Stimulated activated naive CD4-positive, alpha-beta T cell (primary cell): ENCODE measurements around the gene MOB2.
"Not testable (repeated sequence)": the region's sequence is repeated elsewhere in the genome, so short reads cannot be mapped to it uniquely, and the experiment has no call there.

Experiments
- DNase-seq, 6 experiments: peaks; one replicate each; lab custom pipeline; 2025; lab: John Stamatoyannopoulos, UW

MOB2 gene

DNA sequence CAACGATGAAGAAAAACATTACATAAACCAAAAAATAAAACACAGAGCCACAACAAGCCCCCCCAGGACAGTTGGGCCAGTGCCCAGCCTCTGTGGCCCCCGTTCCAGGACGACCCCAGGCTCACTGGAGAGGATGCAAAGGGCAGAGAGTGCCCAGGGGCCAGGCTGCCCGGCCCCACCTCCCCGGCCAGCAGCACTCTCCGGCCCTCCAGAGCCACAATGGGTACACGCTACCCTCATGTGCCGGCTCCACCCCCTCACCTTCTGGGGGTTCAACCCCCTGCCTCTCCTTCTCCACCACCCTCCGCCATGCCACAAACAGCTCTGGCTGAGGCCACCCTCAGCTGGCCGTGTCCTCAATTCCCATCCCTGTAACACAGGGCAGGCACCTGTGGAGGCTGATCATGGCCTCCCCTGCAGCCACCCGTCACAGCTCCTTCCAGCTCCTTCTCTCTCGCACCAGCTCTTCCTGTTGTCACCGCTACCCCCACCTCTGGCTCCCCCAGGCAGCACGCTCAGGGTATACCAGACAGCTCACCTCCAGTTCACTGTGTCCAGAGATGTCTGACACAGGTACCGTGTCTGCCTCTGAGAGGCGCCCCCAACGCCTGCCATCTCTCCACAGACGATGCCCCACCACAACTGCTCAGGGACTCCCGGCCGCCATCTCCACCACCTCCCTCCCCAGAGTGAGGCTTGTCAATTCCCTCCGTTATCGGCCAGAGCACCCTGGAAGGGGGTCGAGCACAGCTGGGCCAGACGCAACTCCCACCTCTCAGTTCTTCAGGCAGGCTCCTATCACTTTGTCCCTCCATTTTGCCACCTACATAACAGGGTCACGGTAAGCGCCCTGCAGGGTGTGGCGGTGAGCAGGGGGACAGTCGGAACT is 30.8 kb upstream of the MOB2 start:
- DNase-seq, result no peak

DNA sequence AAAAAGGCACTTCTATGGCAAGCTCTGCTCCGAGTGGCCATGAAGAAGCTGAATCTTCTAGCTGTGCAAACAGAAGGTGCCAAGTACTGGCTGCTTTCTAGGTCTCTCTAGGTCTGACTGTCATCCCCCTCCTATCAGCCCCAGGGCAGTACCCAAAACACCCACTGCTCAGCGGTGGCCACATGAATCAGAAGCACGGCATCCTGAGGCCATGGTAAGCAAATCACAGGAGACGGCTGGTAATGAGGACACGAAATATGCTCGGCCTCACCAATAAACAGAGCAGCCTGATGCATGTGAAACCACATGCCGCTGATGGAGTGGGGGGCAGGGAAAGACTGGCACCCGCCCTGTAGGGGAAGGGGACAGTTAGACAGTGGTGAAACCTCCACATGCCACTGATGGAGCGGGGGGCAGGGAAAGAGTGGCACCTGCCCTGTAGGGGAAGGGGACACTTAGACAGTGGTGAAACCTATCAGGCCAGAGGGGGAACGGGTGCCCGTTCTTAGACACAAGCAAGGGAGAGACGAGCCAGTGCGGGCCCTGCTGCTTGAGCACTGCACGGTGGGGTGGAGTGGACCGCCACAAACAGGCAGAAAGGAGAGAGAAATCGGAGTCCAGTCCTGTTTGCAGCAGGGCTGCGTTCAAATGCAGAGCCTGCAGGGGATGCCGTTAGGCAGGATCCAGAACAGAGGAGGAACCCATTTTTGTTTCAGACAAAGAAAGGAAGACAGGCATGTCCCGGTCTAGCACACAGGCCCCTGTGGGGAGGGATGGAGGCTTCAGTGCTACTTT is 29.9 kb upstream of the MOB2 start:
- DNase-seq, result peak in 1 of 6 experiments; percentile 3

DNA sequence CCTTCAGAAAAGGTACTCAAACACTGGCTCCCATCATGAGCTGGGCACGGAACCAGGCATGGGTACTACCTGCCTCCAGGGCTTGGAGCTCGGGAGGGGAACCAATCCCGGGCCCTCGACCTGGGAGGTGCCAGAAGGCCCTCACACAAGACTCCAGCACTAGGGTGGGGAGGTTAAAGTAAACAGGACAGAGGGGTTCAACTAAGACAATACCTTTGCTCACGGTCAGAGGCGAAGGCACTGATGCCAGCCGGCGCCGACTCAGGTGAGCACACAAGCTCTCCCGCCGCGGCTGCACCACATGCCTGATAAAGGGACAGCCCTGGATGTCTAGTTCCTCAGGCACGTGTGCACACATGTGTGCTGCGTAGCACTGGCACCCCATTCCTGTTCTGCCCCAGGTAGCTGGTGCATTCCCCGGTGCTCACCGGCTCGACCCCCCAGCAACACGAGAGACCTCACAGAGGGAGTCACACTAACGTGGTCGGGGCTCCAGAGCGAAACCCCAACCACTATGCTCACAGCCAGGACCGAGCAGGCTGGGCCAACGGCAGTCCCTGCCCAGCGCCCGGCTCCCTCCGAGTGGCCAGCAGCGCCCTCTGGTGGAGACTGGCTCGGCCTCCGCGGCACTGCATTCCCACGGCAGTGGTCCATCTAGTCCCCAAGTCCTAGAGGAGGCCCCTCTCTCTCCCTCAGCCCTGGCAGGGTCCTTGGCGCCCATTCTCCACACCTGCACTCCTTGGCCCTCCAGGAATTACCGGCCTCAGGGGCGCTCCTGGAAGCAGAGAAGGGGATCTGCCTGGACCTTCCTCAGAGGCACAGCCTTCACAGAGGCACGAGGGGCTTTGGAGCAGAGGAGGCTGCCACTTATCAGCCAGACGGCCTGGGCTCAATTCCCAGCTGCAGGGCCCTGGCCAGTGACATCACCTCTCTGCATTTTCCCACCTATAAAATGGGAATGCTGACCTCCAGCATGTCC is 28.8 kb upstream of the MOB2 start:
- DNase-seq, result peak; percentile 31 to 72 (median 62)

DNA sequence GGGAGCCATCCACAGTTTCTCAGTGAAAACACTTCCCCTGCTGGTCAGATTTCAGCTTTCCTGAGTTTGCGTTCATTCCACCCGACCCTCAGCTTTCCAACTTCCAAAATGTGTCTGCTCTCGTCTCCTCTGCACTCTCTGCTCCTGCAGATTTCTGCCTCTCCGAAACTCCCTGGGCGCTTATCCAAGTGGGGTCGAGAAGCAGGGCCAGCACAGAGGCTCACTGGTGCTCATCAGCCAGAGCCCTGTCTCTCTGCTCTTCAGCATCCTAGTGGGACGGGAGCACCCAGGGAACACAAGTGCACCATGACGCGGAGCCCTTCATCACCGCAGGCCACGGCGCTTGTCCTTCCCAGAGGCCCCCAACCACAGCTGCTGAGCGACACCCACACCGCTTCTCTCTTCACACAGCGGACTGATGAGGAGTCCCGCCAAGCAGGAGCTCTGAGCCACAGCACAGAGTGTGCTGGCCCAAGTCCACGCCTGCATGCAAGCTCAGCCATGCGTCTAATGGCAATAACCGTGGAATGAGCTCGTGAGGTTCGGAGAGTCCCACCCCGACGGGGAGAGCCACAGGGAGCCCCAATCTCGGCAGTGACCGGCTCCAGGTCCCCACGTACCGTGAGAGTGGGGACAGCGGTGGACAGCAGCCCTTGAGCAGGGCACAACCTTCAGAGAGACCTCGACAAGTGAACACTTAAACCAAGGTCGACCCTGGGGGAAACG is 27.9 kb upstream of the MOB2 start:
- no peak for DNase-seq

DNA sequence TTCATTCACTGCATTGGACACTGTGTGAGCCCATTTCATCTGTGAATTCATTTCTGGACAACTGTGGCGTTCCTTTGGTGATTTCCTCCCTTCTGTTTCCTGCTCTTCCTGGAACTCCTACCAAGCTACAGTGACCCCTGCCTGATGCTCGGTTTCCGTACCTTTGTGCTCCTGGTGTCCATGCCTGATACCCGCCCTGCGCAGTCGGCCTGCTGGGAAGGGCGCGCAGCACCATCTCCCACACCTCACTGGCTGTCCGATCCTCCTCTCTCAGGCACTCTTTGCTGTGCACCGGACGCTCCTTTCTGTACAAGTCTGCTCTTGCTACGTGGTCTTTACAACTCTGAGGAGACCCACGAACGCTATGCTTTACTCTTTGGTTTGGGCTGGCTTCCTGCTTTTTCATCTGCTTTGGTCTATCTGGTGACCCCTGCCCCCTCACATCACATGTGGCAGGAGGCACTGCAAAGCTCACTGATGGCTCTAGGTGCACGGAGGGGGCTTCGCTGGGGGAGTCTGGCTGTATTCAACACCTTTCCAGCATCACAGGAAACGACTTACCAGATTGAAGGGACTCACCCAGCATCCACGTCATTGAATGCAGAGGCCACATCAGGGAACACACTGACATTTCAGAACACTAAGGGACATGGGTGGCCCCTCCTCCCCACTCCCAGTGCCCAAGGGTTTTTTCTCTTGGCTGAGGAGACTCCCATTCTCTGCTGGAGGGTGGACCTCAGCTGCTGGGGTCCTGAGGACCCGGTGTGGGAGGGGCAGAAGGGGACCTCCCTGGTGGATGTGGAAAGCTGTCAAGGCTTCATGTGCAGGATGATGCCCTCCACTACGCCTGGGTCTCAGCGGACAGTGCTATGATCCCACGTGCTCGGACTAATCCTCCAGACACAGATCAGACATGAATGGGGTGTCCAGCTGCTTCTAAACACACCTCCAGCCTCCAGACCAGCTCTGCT is 27.0 kb upstream of the MOB2 start:
- no peak for DNase-seq

DNA sequence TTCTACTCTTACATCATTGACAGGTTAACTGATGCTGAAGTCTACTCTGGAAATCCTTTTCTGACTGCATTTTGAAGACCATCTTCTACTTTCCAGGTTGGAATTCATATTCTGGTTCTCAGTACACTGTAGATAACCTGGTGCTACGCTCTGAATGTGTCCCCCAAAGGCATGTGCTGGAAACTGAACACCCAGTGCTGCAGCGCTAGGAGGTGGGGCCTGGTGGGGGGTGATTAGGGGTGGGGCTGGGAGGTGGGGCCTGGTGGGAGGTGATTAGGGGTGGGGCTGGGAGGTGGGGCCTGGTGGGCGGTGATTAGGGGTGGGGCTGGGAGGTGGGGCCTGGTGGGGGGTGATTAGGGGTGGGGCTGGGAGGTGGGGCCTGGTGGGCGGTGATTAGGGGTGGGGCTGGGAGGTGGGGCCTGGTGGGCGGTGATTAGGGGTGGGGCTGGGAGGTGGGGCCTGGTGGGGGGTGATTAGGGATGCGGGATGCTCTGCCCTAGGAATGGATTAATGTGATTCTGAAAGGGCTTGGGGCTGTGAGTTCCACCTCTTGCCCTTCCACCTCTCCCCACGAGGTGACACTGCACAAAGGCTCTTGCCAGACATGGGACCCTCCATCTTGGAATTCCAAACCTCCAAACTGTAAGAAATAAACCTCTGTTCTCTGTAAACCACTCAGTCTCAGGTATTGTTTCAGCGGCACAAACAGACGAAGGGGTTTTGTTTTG is 26.1 kb upstream of the MOB2 start:
- peak in 2 of 6 experiments; percentile 16 to 25 for DNase-seq

DNA sequence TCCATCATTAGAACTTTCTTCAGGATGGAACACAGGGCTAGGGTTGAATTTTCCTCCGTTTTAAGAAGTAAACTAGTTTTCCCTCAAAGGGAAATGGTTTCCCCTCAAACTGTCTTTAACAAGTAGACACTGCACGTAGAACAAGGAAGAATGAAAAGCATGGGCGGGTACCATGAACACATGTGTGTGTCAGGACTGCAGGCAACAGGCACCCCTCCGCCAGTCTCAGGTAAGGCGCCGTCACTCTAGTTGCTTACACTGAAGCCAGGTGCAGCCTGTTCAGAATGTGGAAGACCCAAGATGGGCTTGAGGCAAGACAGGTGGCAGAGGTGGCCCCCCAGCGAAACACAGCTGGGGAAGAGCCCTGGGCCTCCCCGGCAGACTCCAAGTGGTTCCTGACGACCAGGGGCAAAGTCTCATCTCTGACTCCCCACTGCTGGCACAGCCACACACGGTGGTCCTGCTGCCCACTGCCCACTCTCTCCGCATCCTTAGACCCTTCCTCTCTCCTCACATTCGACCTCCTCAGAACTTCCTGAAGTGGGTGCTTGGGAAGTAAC is 25.4 kb upstream of the MOB2 start:
- DNase-seq, result no peak

DNA sequence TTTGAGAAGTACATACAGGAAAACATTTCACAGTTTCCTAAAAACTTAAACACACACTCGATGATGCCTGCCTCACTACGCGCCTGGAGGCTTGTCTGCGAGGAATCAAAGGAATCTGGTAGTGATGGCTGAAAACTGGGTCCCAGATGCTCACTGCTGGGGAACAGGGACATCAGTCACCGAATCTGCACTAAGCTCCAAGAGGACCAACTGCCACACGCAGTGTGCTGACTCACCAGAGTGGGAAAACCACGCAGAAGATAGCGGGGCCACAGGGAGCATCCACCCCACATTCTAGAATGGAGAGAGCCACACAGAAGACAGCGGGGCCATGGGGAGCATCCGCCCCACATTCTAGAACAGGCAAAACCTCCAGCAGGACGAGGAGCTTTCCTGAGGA is 24.3 kb upstream of the MOB2 start:
- no peak for DNase-seq

DNA sequence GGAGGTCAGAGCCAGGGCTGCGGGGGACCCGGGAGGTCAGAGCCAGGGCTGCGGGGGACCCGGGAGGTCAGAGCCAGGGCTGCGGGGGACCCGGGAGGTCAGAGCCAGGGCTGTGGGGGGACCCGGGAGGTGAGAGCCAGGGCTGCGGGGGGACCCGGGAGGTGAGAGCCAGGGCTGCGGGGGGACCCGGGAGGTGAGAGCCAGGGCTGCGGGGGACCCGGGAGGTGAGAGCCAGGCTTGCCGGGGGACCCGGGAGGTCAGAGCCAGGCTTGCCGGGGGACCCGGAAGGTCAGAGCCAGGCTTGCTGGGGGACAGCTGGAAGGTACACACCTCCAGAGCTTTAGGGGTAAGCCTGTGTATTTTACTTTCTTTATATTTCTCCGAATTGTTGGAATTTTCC is 23.8 kb upstream of the MOB2 start:
- not testable (repeated sequence) for DNase-seq

DNA sequence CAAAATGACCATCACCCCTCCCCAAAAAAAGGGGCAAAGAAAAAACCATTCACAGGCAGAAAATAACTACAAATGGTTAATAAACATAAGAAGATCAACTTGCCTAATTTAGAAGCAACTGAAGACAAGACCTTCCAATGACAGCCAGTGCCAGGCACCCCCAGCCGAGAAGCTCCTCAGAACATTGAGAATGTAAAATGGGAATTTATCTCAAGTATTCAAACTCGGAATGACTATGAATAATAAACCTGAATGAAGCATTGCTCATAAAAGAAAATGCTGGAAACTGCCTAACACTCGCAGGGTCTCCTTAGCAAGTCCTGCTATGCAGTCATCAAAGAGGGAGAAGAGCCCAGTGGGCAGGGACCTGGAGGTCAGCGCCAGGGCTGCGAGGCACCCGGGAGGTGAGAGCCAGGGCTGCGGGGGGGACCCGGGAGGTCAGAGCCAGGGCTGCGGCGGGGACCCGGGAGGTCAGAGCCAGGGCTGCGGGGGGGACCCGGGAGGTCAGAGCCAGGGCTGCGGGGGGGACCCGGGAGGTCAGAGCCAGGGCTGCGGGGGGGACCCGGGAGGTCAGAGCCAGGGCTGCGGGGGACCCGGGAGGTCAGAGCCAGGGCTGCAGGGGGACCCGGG is 23.2 kb upstream of the MOB2 start:
- DNase-seq, result no peak

DNA sequence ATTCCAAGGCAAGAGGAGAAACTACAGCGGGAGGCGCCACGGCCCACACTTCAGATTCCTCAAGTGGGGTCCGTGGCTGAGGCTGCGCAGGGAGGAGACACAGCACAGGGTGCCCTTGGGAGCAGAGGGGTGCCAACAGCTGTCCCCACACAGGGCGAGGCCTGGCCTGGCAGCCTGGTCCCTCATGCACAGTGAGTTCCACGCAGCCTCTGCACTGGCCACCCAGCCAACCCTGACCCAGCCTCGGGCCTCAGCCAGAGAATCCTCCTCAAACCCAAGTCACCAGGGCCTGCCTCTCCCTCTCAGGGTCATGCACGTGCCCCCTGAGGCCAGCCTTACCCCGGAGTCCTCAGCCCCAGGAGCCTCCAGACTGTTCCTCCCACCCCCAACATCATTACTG is 22.4 kb upstream of the MOB2 start:
- DNase-seq, result no peak

DNA sequence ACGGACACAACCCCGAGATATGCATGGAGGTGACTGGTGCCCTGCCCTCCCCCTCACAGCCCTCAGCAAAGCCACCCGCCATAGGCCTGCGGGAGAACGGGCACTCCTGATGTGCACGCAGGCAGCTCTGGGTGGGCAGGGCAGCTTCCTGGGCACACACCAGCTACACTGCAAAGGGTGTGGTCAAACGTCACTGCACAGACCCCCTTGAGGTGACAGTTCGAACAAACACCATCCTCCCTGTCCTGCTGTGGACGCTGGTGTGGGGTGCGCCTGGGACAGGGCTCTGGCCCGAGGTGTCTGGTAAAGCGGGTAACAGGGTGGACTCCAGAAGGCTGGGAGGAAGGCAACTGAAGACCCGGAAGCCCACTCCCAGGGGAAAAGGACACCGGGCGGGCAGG is 21.9 kb upstream of the MOB2 start:
- DNase-seq, result no peak

DNA sequence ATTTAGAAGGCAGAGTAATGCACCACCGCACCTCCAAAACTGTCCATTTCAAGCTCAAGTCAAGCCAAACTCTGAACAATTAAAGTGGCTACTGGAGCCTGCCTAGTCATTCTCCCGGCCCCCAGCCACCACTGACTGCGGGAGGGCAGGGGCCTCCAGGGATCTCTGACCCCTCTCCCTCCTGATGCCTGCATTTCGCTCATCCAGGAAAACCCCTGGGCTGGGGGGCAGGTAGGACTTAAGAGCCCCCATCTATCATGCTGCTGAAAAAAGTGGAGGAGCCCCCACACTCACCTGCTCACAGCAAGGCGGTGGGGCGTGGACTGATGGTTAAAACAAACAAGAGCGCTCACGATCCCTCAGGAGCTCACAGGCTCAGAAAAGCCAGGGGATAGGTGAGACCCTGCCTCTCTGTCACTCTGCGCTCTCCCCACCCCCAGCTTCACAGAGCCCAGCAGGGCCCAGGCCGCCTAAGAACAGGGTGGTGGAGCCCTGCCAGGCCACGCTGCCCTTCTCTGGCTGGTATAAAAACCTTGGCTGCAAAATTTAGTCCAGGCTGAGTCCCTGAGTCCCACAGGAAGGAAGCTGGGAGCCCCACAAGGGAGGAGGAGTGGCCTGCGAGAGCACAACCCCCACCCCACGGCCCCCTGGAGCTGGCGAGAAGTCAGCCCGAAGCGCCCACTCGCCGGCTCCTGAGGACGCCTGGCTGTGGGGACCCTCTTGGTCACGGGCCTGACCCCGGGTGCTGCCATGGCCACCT is 21.0 kb upstream of the MOB2 start:
- no peak for DNase-seq

DNA sequence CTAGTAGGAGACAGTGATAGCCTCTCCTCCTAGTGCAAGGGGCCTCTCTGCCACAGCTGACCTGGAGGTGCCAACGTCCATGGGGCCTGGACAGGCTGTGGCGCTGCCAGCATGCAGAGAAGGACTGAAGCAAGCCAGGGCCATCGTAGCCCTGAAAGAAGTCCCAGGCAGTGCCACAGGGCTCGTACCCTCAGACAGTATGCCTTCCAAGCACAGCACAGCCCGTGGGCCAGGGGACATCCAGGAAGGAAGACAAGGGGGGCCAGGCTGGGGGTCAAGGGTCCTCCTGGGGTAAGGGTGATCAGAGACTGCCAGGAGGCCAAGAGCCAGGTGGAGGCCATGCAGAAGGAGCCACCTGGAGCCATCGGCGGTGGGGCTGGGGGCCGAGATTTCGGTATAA is 20.4 kb upstream of the MOB2 start:
- no peak for DNase-seq

DNA sequence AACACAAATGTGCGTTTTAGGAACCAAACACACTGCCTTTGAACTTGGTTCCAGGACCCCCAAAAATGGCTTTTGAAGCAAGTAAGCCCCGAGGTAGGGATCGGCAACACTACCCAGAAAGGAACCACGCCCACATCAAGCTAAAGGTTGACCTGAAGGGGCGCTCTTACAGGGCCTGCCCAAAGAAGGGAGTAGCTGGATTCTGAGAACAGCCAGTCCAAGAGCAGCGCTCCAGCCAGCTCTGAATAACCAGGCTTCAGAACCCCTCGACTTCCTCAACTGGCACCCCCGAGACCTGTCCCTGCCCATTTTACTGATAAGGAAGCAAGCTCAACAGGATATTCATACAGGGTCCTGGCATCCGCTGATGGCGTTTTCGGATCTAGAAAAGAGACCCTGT is 18.9 kb upstream of the MOB2 start:
- no peak for DNase-seq

DNA sequence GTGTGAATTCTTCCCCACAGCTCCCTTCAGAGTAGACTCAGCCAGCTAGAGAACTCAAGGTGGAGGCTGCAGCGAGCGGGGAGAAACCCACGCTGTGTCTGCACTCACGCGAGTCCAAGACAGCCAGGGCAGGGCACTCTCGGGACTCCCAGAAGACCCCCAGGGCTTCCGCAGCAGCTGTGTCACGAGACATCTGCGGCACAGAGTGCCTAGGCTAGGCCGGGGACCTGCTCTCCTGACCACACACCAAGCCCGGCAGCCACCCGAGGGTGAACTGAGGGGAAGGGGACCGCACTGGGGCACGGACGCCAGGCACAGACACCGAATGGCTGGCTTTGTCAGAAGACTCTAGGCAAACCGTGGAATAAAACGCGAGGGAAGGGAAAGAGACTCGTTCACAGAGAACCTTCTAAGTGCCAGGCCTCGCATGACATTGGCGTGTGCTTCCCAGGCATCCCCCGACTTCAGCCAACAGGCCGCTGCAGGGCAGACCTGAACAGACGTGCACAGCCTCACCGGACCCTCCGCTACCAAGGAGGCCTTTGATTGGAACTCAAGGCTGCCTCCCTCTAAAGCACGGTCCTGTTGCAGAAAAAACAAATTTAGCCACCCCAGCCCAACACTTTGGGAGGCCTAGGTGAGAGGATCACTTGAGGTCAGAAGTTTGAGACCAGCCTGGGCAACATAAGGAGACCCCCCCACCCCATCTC is 18.2 kb upstream of the MOB2 start:
- no peak for DNase-seq

DNA sequence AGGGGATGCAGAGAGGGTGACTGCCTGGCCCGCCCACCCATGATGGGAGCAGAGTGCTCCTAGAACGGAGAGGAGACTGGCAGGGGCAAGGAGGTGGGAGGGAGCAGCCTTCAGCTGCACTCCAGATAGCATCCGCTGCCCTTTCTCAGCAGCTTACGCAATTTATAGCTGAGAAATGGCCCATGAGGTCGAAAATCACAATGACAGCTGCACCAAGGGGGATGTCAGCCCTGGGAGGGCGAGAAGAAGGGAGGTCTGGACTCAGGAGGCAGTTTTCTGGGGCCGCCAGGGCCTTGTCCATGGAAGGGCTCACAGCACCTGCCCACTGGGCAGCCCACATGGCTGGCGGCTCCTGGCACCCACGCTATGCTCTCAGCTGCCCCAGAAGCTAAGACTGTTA is 17.6 kb upstream of the MOB2 start:
- DNase-seq, result no peak
